Panc1 (cell line): ENCODE results near the gene FKBP1B.

Experiments used
- POLR2AphosphoS5 ChIP-seq: IDR thresholded peaks from 2 replicates; pipeline ENCODE4 v1.6.1; 2012; ENCODE audit warnings: mild to moderate bottlenecking, low read depth, low read length, moderate library complexity
- TF ChIP-seq, protein P1 (sequence below): fragments of 450-650 bp; IDR thresholded peaks from 2 replicates; pipeline ENCODE4 v1.5.1; 2017; ENCODE audit warnings: mild to moderate bottlenecking
- TF ChIP-seq, protein P2 (sequence below), 2 experiments: IDR thresholded peaks; 2 replicates each; pipeline ENCODE4 v1.6.1; 2011 to 2012; ENCODE audit warnings: low read depth in 2 of 2, control low read depth in 1 of 2, low read length in 1 of 2, mild to moderate bottlenecking in 1 of 2, moderate library complexity in 1 of 2; ENCODE audit not compliant: insufficient read depth in 1 of 2

DNA sequence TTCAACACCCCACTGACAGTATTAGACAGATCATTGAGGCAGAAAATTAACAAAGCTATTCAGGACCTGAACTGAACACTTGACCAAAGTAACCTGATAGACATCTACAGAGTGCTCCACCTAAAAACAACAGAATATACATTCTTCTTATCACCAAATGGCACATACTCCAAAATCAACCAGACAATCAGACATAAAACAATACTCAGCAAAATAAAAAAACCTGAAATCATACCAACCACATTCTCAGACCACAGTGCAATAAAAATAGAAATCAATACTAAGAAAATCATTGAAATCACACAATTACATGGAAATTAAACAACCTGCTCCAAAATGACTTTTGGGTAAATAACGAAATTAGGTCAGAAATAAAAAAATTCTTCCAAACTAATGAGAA is 57.8 kb downstream of the FKBP1B start:
- TF ChIP-seq, protein P1, sequence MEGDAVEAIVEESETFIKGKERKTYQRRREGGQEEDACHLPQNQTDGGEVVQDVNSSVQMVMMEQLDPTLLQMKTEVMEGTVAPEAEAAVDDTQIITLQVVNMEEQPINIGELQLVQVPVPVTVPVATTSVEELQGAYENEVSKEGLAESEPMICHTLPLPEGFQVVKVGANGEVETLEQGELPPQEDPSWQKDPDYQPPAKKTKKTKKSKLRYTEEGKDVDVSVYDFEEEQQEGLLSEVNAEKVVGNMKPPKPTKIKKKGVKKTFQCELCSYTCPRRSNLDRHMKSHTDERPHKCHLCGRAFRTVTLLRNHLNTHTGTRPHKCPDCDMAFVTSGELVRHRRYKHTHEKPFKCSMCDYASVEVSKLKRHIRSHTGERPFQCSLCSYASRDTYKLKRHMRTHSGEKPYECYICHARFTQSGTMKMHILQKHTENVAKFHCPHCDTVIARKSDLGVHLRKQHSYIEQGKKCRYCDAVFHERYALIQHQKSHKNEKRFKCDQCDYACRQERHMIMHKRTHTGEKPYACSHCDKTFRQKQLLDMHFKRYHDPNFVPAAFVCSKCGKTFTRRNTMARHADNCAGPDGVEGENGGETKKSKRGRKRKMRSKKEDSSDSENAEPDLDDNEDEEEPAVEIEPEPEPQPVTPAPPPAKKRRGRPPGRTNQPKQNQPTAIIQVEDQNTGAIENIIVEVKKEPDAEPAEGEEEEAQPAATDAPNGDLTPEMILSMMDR: no peak
- no peak for TF ChIP-seq POLR2AphosphoS5
- TF ChIP-seq, protein P2, sequence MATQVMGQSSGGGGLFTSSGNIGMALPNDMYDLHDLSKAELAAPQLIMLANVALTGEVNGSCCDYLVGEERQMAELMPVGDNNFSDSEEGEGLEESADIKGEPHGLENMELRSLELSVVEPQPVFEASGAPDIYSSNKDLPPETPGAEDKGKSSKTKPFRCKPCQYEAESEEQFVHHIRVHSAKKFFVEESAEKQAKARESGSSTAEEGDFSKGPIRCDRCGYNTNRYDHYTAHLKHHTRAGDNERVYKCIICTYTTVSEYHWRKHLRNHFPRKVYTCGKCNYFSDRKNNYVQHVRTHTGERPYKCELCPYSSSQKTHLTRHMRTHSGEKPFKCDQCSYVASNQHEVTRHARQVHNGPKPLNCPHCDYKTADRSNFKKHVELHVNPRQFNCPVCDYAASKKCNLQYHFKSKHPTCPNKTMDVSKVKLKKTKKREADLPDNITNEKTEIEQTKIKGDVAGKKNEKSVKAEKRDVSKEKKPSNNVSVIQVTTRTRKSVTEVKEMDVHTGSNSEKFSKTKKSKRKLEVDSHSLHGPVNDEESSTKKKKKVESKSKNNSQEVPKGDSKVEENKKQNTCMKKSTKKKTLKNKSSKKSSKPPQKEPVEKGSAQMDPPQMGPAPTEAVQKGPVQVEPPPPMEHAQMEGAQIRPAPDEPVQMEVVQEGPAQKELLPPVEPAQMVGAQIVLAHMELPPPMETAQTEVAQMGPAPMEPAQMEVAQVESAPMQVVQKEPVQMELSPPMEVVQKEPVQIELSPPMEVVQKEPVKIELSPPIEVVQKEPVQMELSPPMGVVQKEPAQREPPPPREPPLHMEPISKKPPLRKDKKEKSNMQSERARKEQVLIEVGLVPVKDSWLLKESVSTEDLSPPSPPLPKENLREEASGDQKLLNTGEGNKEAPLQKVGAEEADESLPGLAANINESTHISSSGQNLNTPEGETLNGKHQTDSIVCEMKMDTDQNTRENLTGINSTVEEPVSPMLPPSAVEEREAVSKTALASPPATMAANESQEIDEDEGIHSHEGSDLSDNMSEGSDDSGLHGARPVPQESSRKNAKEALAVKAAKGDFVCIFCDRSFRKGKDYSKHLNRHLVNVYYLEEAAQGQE (IDR thresholded peaks at IDR 0.05; ENCODE audit: insufficient read depth in 1 of 2, low read depth in 2 of 2, low read length in 1 of 2): no peak
